PC-9 (cell line): ENCODE data around the gene NTNG1.

Experiments used
- CTCF ChIP-seq: fragments of 200-600 bp; sonication (generic); conservative IDR thresholded peaks from 2 replicates; pipeline ENCODE4 v1.6.1; 2017; ENCODE audit warnings: mixed run types, antibody characterized with exemption, mild to moderate bottlenecking, moderate library complexity
- EZH2 ChIP-seq: fragments of 200-600 bp; sonication (generic); IDR thresholded peaks from 2 replicates; pipeline ENCODE4 v1.8.0; 2017; ENCODE audit warnings: antibody characterized with exemption, low read depth

- TF ChIP-seq CTCF (no peak), EZH2 (no peak)
Observed at GRCh38 chr1:107454791-107455190, 314.0 kb downstream of the NTNG1 start.
